ENCODE data around the gene TMCC1.
"Not testable (repeated sequence)": the region's sequence is repeated elsewhere in the genome, so short reads cannot be mapped to it uniquely, and the experiment has no call there.

Gene TMCC1

GRCh38 chr3:129859272-129859671 lies 34.2 kb downstream of the TMCC1 start:
- Histone ChIP-seq H3K4me3 (ENCODE audit: low read length, poor library complexity, severe bottlenecking) (no peak overlapping the region), H3K9me2 (replicated peaks; ENCODE audit: low read depth, low read length) (no peaks in the 10 kb centered on the region), H3K79me2 (ENCODE audit: insufficient read depth, low read length) (peaks cover 34% of the 10 kb centered on the region; the same call in 1 of the 2 replicates), H3K4me2 (ENCODE audit: low read depth, low read length, poor library complexity, severe bottlenecking) (no peak overlapping the region), H3K36me3 (ENCODE audit: insufficient read depth, low read length) (no peaks in the 10 kb centered on the region; the same call in 1 of the 2 replicates), H3K9me3 (ENCODE audit: insufficient read depth, low read depth, low read length) (no peaks in the 10 kb centered on the region), H4K20me1 (ENCODE audit: insufficient read depth, low read length, poor library complexity, severe bottlenecking) (peaks cover 3% of the 10 kb centered on the region), H3F3A (ENCODE audit: low read depth) (no peaks in the 10 kb centered on the region), H3K27me3 (ENCODE audit: insufficient read depth, low read length, poor library complexity, severe bottlenecking) (no peaks in the 10 kb centered on the region), H3K9ac (ENCODE audit: low read depth, low read length, poor library complexity, severe bottlenecking) (no peak overlapping the region), H2AFZ (ENCODE audit: low read length) (no peak overlapping the region), H3K4me1 (ENCODE audit: insufficient read depth, low read length, poor library complexity, severe bottlenecking) (peaks cover 15% of the 10 kb centered on the region)
- no peak for TF ChIP-seq EZH2phosphoT487 (IDR thresholded peaks at IDR 0.05; ENCODE audit: borderline replicate concordance)
- no peak for TF ChIP-seq CTCF (conservative IDR thresholded peaks at IDR 0.05; ENCODE audit: low read length)

- Histone ChIP-seq H3K4me1 (ENCODE audit: insufficient read depth, low read length, poor library complexity, severe bottlenecking) (peaks cover 15% of the 10 kb centered on the region), H3K36me3 (ENCODE audit: insufficient read depth, low read length) (peaks cover 2% of the 10 kb centered on the region; the same call in 1 of the 2 replicates), H3K4me3 (ENCODE audit: low read length, poor library complexity, severe bottlenecking) (no peak overlapping the region), H3K27me3 (ENCODE audit: insufficient read depth, low read length, poor library complexity, severe bottlenecking) (no peaks in the 10 kb centered on the region), H4K20me1 (ENCODE audit: insufficient read depth, low read length, poor library complexity, severe bottlenecking) (no peaks in the 10 kb centered on the region), H3K4me2 (ENCODE audit: low read depth, low read length, poor library complexity, severe bottlenecking) (no peak overlapping the region), H3K9me2 (replicated peaks; ENCODE audit: low read depth, low read length) (no peaks in the 10 kb centered on the region), H2AFZ (ENCODE audit: low read length) (no peak overlapping the region), H3K9ac (ENCODE audit: low read depth, low read length, poor library complexity, severe bottlenecking) (no peak overlapping the region), H3K79me2 (ENCODE audit: insufficient read depth, low read length) (peaks cover 28% of the 10 kb centered on the region; the same call in 1 of the 2 replicates), H3K9me3 (ENCODE audit: insufficient read depth, low read depth, low read length) (no peaks in the 10 kb centered on the region), H3F3A (ENCODE audit: low read depth) (no peaks in the 10 kb centered on the region)
- TF ChIP-seq EZH2phosphoT487 (IDR thresholded peaks at IDR 0.05; ENCODE audit: borderline replicate concordance): no peak
- no peak for TF ChIP-seq CTCF (conservative IDR thresholded peaks at IDR 0.05; ENCODE audit: low read length)
Measured at GRCh38 chr3:129857899-129858298, 35.6 kb downstream of the TMCC1 start.

- not testable (repeated sequence) for H3K36me3 ChIP-seq (ENCODE audit: insufficient read depth, low read length); H3K27me3 ChIP-seq (ENCODE audit: insufficient read depth, low read length, poor library complexity, severe bottlenecking); H3F3A ChIP-seq (ENCODE audit: low read depth); H3K4me3 ChIP-seq (ENCODE audit: low read length, poor library complexity, severe bottlenecking); H3K9me3 ChIP-seq (ENCODE audit: insufficient read depth, low read depth, low read length); H3K4me2 ChIP-seq (ENCODE audit: low read depth, low read length, poor library complexity, severe bottlenecking); H3K9me2 ChIP-seq (replicated peaks; ENCODE audit: low read depth, low read length); H3K9ac ChIP-seq (ENCODE audit: low read depth, low read length, poor library complexity, severe bottlenecking); H2AFZ ChIP-seq (ENCODE audit: low read length); H4K20me1 ChIP-seq (ENCODE audit: insufficient read depth, low read length, poor library complexity, severe bottlenecking)
- Histone ChIP-seq H3K79me2 (ENCODE audit: insufficient read depth, low read length) (peaks cover 28% of the 10 kb centered on the region; the same call in 1 of the 2 replicates), H3K4me1 (ENCODE audit: insufficient read depth, low read length, poor library complexity, severe bottlenecking) (peaks cover 15% of the 10 kb centered on the region)
Measured at GRCh38 chr3:129856790-129857189, 36.7 kb downstream of the TMCC1 start.

GRCh38 chr3:129855832-129856419 lies 37.6 kb downstream of the TMCC1 start:
- Histone ChIP-seq H3K27me3 (ENCODE audit: insufficient read depth, low read length, poor library complexity, severe bottlenecking) (no peaks in the 10 kb centered on the region), H3K4me1 (ENCODE audit: insufficient read depth, low read length, poor library complexity, severe bottlenecking) (peaks cover 15% of the 10 kb centered on the region), H3K79me2 (ENCODE audit: insufficient read depth, low read length) (peaks cover 35% of the 10 kb centered on the region; the same call in 1 of the 2 replicates), H3K4me3 (ENCODE audit: low read length, poor library complexity, severe bottlenecking) (no peak overlapping the region), H4K20me1 (ENCODE audit: insufficient read depth, low read length, poor library complexity, severe bottlenecking) (no peaks in the 10 kb centered on the region), H3K9me2 (replicated peaks; ENCODE audit: low read depth, low read length) (no peaks in the 10 kb centered on the region), H3K9me3 (ENCODE audit: insufficient read depth, low read depth, low read length) (peaks cover 5% of the 10 kb centered on the region; the same call in 1 of the 2 replicates), H3K4me2 (ENCODE audit: low read depth, low read length, poor library complexity, severe bottlenecking) (no peak overlapping the region), H3K9ac (ENCODE audit: low read depth, low read length, poor library complexity, severe bottlenecking) (no peak overlapping the region), H3K36me3 (ENCODE audit: insufficient read depth, low read length) (peaks cover 10% of the 10 kb centered on the region; the same call in 1 of the 2 replicates), H3F3A (ENCODE audit: low read depth) (no peaks in the 10 kb centered on the region), H2AFZ (ENCODE audit: low read length) (no peak overlapping the region)
- no peak for TF ChIP-seq EZH2phosphoT487 (IDR thresholded peaks at IDR 0.05; ENCODE audit: borderline replicate concordance)
- TF ChIP-seq CTCF (conservative IDR thresholded peaks at IDR 0.05; ENCODE audit: low read length): no peak
